Endodermal cell (in vitro differentiated cells): ENCODE results near the gene FBXW12. TPM values are rescaled to one million over a fixed set of nuclear protein-coding genes. Genes with fewer than 3 reads are reported as not detected.

ENCODE experiments used
- DNase-seq: peaks from one replicate; pipeline ENCODE4 v3.0.0-alpha.2; 2017
- H3K27ac ChIP-seq: 2 replicates; pipeline ENCODE4 v1.5.1; 2013; ENCODE audit warnings: mild to moderate bottlenecking, low read depth, low read length, moderate library complexity
- H3K27me3 ChIP-seq: 2 replicates; pipeline ENCODE4 v1.6.1; 2013; ENCODE audit warnings: mild to moderate bottlenecking, low read length, moderate library complexity; ENCODE audit not compliant: insufficient read depth, control insufficient read depth, poor library complexity, severe bottlenecking
- H3K36me3 ChIP-seq: 2 replicates; pipeline ENCODE4 v1.7.0; 2013; ENCODE audit warnings: mild to moderate bottlenecking, low read length, moderate library complexity; ENCODE audit not compliant: control insufficient read depth, insufficient read depth
- H3K4me1 ChIP-seq: one replicate; pipeline ENCODE4 v1.7.0; 2013; ENCODE audit warnings: low read length; ENCODE audit not compliant: control insufficient read depth, insufficient read depth
- H3K4me3 ChIP-seq: 2 replicates; pipeline ENCODE4 v1.5.1; 2013; ENCODE audit warnings: mild to moderate bottlenecking, low read length, moderate library complexity
- H3K9ac ChIP-seq: 2 replicates; pipeline ENCODE4 v1.6.1; 2013; ENCODE audit warnings: mild to moderate bottlenecking, low read length, moderate library complexity; ENCODE audit not compliant: poor library complexity, severe bottlenecking; ENCODE audit errors: extremely low read depth
- H3K9me3 ChIP-seq: 2 replicates; pipeline ENCODE4 v1.6.1; 2013; ENCODE audit warnings: mild to moderate bottlenecking, low read length, moderate library complexity; ENCODE audit not compliant: control insufficient read depth
- H3K27ac Mint-ChIP-seq: 2 replicates; pipeline ENCODE4 v1.8.0; 2020; ENCODE audit warnings: mixed read lengths
- H3K27me3 Mint-ChIP-seq: 2 replicates; pipeline ENCODE4 v1.8.0; 2021; ENCODE audit warnings: mild to moderate bottlenecking, mixed read lengths; ENCODE audit not compliant: insufficient read depth
- H3K36me3 Mint-ChIP-seq: 2 replicates; pipeline ENCODE4 v1.8.0; 2020; ENCODE audit warnings: low read depth, mixed read lengths
- H3K4me1 Mint-ChIP-seq: 2 replicates; pipeline ENCODE4 v1.8.0; 2020; ENCODE audit warnings: mixed read lengths
- H3K4me3 Mint-ChIP-seq: 2 replicates; pipeline ENCODE4 v1.8.0; 2020; ENCODE audit warnings: mild to moderate bottlenecking, moderate library complexity, mixed read lengths
- H3K9me3 Mint-ChIP-seq: 2 replicates; pipeline ENCODE4 v1.8.0; 2020; ENCODE audit warnings: mild to moderate bottlenecking, mixed read lengths
- WGBS, 2 experiments: methylation state at CpG; one replicate each; pipeline versions ENCODE4 v1.1.5 to v1.1.7; 2013; ENCODE audit warnings: missing lambda C conversion rate in 2 of 2, mixed read lengths in 1 of 2; ENCODE audit not compliant: insufficient coverage in 1 of 2, insufficient read length in 1 of 2; 5-methylcytosine and 5-hydroxymethylcytosine counted together
- total RNA-seq, 2 donors: library from RNA; stranded (reverse); fragmentation: NEBNext Ultra II Directional in 1 of 2; extraction: Animal tissue kit (Norgen Biotek cat#: 25700) in 1 of 2; gene quantifications; 2 replicates in 1 of 2; 3 replicates in 1 of 2; pipeline ENCODE4 v1.2.1, GENCODE V29; 2021
- TF ChIP-seq, protein P1 (sequence below): fragments of 200-600 bp; sonication (generic); conservative IDR thresholded peaks from 2 replicates; pipeline ENCODE4 v1.5.0; 2021; ENCODE audit warnings: antibody characterized with exemption, mild to moderate bottlenecking

FBXW12 gene
- total RNA-seq, 2 donors from 2014 or later: 0.13 to 1.4 TPM

DNA sequence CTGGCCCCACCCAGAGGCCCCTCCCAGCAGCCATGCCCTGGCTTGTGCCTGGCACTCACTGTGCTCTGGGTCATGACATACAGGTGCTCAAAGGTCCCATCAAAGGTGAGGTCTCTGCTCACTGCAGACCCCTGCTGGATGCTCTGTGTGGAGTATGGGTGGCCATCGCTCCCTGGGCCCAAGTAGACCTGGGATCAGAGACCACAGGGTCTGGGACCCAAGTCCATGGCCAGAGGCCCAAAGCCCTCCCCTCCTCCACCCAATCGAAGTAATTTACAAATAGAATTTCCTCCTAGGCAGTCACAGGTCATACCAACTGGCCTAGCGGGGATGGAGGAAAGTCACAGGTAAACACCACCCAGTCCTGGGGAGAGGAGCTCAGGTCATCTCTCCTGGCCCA is 50.3 kb downstream of the FBXW12 start:
- Mint-ChIP-seq H3K27me3 (no peaks in the 10 kb centered on the region), H3K36me3 (peaks cover 30% of the 10 kb centered on the region), H3K27ac (no peak overlapping the region), H3K9me3 (no peaks in the 10 kb centered on the region), H3K4me1 (peaks cover 18% of the 10 kb centered on the region), H3K4me3 (no peak overlapping the region)
- Histone ChIP-seq H3K27me3 (no peaks in the 10 kb centered on the region), H3K9ac (no peak overlapping the region), H3K4me3 (no peak overlapping the region), H3K27ac (no peak overlapping the region), H3K4me1 (no peaks in the 10 kb centered on the region), H3K9me3 (no peaks in the 10 kb centered on the region), H3K36me3 (peaks cover 8% of the 10 kb centered on the region)
- peak; percentile 69 for DNase-seq
- WGBS, 2 experiments: 89% methylated on average over 3 of the region's 3 CpGs; no CpG with 5 or more reads in 1 of the 2 experiments
- TF ChIP-seq, protein P1, sequence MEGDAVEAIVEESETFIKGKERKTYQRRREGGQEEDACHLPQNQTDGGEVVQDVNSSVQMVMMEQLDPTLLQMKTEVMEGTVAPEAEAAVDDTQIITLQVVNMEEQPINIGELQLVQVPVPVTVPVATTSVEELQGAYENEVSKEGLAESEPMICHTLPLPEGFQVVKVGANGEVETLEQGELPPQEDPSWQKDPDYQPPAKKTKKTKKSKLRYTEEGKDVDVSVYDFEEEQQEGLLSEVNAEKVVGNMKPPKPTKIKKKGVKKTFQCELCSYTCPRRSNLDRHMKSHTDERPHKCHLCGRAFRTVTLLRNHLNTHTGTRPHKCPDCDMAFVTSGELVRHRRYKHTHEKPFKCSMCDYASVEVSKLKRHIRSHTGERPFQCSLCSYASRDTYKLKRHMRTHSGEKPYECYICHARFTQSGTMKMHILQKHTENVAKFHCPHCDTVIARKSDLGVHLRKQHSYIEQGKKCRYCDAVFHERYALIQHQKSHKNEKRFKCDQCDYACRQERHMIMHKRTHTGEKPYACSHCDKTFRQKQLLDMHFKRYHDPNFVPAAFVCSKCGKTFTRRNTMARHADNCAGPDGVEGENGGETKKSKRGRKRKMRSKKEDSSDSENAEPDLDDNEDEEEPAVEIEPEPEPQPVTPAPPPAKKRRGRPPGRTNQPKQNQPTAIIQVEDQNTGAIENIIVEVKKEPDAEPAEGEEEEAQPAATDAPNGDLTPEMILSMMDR: peak; percentile 67

DNA sequence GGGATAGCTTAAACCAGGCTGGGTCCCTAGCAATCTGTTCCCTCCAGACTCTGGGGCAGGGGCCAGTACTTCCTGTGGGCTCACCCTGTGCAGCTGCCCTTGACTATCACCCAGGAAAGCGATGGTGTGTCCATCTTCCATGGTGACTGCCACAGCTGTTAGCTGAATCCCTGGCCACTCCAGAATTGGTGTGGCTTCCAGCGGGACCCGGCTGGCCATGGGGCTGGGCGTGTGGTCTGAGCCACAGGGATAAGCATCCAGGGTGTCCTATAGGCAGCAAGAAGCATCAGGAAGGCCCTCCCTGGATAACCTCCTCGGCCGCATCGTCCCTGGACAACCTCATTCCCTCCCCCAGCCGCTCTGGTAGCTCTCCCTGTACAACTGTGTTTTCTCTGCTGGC is 50.7 kb downstream of the FBXW12 start:
- no peaks in the 10 kb centered on the region for H3K9me3 Mint-ChIP-seq
- Histone ChIP-seq H3K9me3 (no peaks in the 10 kb centered on the region), H3K36me3 (peaks cover 8% of the 10 kb centered on the region), H3K4me3 (no peak overlapping the region), H3K4me1 (peaks cover 3% of the 10 kb centered on the region), H3K27me3 (no peaks in the 10 kb centered on the region), H3K9ac (no peak overlapping the region), H3K27ac (no peak overlapping the region)
- H3K27ac Mint-ChIP-seq: no peak overlapping the region
- no peak overlapping the region for H3K4me3 Mint-ChIP-seq
- H3K36me3 Mint-ChIP-seq: peaks cover 32% of the 10 kb centered on the region
- TF ChIP-seq, protein P1: no peak
- 94% methylated on average over 8 of the region's 8 CpGs for WGBS, 2 experiments
- H3K4me1 Mint-ChIP-seq: peaks cover 22% of the 10 kb centered on the region
- no peaks in the 10 kb centered on the region for H3K27me3 Mint-ChIP-seq
- no peak for DNase-seq

DNA sequence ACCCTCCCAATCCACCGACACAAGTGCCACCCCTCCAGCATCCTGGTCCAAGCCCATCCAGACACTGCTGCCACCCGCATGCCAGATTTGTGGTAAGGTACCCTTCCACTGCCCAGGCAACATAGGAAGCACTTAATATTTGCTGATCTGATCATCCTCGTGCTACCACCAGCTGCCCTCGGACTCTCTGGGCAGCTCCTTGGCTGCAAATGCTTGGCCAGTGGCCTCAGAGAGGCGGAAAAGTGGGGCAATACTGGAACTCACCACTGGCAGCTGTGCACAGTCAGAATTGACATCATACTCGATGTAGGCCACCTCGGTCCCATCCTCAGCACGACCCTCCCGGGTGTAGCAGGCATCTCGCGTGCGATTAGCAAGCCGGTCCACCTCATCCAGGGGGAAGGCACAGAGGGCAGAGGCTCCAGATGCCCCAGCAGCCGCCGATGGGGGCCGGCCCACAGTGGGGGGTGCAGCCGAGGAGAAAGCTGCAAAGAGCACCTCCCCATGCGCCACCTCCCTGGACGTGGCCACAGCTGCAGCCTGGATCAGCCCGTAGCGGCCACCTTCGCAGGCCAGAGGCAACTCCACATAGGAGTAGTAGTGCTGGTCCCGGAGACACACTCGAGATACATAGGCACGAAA is 51.3 kb downstream of the FBXW12 start:
- Mint-ChIP-seq H3K9me3 (no peaks in the 10 kb centered on the region), H3K36me3 (peaks cover 29% of the 10 kb centered on the region), H3K4me3 (no peak overlapping the region), H3K27me3 (no peaks in the 10 kb centered on the region), H3K4me1 (peaks cover 29% of the 10 kb centered on the region), H3K27ac (no peak overlapping the region)
- no peak overlapping the region for H3K27ac ChIP-seq
- no peaks in the 10 kb centered on the region for H3K9me3 ChIP-seq
- no peak overlapping the region for H3K9ac ChIP-seq
- no peaks in the 10 kb centered on the region for H3K27me3 ChIP-seq
- TF ChIP-seq, protein P1: no peak
- no peak for DNase-seq
- peaks cover 8% of the 10 kb centered on the region for H3K36me3 ChIP-seq
- WGBS, 2 experiments: 93 to 95% methylated on average over 20 to 25 of the region's 25 CpGs
- no peak overlapping the region for H3K4me3 ChIP-seq
- peaks cover 8% of the 10 kb centered on the region for H3K4me1 ChIP-seq
